Medulla oblongata (tissue), 1 donor: ENCODE data around the gene CCDC14.
"Not testable (repeated sequence)": the region's sequence is repeated elsewhere in the genome, so short reads cannot be mapped to it uniquely, and the experiment has no call there.

ENCODE experiments used
- DNase-seq: peaks from one replicate; pipeline ENCODE4 v3.0.0-alpha.2; 2015; ENCODE audit errors: extremely low spot score

The CCDC14 gene

GRCh38 chr3:123964793-123965192, 3.8 kb upstream of the CCDC14 start:
- DNase-seq, result not testable (repeated sequence)

GRCh38 chr3:123961508-123961856, 453 bp upstream of the CCDC14 start:
- DNase-seq, result no peak

GRCh38 chr3:123953735-123954134, 7.3 kb downstream of the CCDC14 start:
- no peak for DNase-seq

- no peak for DNase-seq
These were observed 8.0 kb downstream of the CCDC14 start for GRCh38 chr3:123952844-123953520.

GRCh38 chr3:123951522-123952447, 9.2 kb downstream of the CCDC14 start:
- no peak for DNase-seq

- no peak for DNase-seq
These were observed 11.4 kb downstream of the CCDC14 start for GRCh38 chr3:123949641-123950040.

- no peak for DNase-seq
These were observed 12.6 kb downstream of the CCDC14 start for GRCh38 chr3:123948449-123948848.

GRCh38 chr3:123947482-123947881, 13.5 kb downstream of the CCDC14 start:
- DNase-seq, result no peak

- DNase-seq, result no peak
These were observed 19.5 kb downstream of the CCDC14 start for GRCh38 chr3:123941542-123941941.

GRCh38 chr3:123941121-123941520, 19.9 kb downstream of the CCDC14 start:
- no peak for DNase-seq

- no peak for DNase-seq
These were observed 21.3 kb downstream of the CCDC14 start for GRCh38 chr3:123939706-123940105.

- no peak for DNase-seq
These were observed 24.6 kb downstream of the CCDC14 start for GRCh38 chr3:123936400-123936799.

- no peak for DNase-seq
These were observed 25.2 kb downstream of the CCDC14 start for GRCh38 chr3:123935830-123936229.

GRCh38 chr3:123934250-123934649, 26.8 kb downstream of the CCDC14 start:
- no peak for DNase-seq

- no peak for DNase-seq
These were observed 30.6 kb downstream of the CCDC14 start for GRCh38 chr3:123930445-123930844.

GRCh38 chr3:123929325-123929724, 31.7 kb downstream of the CCDC14 start:
- no peak for DNase-seq

GRCh38 chr3:123926396-123926795, 34.6 kb downstream of the CCDC14 start:
- no peak for DNase-seq

GRCh38 chr3:123920868-123921267, 40.2 kb downstream of the CCDC14 start:
- no peak for DNase-seq

- DNase-seq, result no peak
These were observed 40.6 kb downstream of the CCDC14 start for GRCh38 chr3:123920383-123920782.

- DNase-seq, result no peak
These were observed 41.7 kb downstream of the CCDC14 start for GRCh38 chr3:123919353-123919752.

- DNase-seq, result peak; percentile 14
These were observed 46.2 kb downstream of the CCDC14 start for GRCh38 chr3:123914829-123915228.

GRCh38 chr3:123909785-123910184, 51.2 kb downstream of the CCDC14 start:
- no peak for DNase-seq

GRCh38 chr3:123907720-123908119, 53.3 kb downstream of the CCDC14 start:
- DNase-seq, result no peak
